Transverse colon (tissue), 4 donors: ENCODE results near the gene LTBP2. TPM values are rescaled to one million over a fixed set of nuclear protein-coding genes. Genes with fewer than 3 reads are reported as not detected.

ENCODE experiments used
- DNase-seq: peaks from one replicate; pipeline ENCODE4 v3.0.0-alpha.2; 2019
- H3K27ac ChIP-seq, 4 donors: fragments of 200-600 bp; sonication (generic); 2 replicates each; pipeline ENCODE4 v1.5.1; 2016 to 2018; ENCODE audit warnings: inconsistent platforms in 4 of 4
- H3K27me3 ChIP-seq: fragments of 200-600 bp; sonication (generic); 2 replicates; pipeline ENCODE4 v1.5.1; 2017; ENCODE audit warnings: inconsistent platforms
- H3K36me3 ChIP-seq, 4 donors: fragments of 200-600 bp; sonication (generic); 2 replicates each; pipeline ENCODE4 v1.5.1; 2017 to 2019; ENCODE audit warnings: inconsistent platforms in 4 of 4
- H3K4me1 ChIP-seq, 4 donors: fragments of 200-600 bp; sonication (generic); 2 replicates each; pipeline ENCODE4 v1.5.1; 2017 to 2020; ENCODE audit warnings: inconsistent platforms in 4 of 4
- H3K4me3 ChIP-seq, 4 donors: fragments of 200-600 bp; sonication (generic); 1 replicate in 1 of 4; 2 replicates in 3 of 4; pipeline versions ENCODE4 v1.5.1 to v1.6.1; 2017 to 2019; ENCODE audit warnings: inconsistent platforms in 4 of 4
- H3K9me3 ChIP-seq, 2 donors: fragments of 200-600 bp; sonication (generic); 2 replicates each; pipeline ENCODE4 v1.5.1; 2017 to 2019; ENCODE audit warnings: inconsistent platforms in 2 of 2
- CTCF ChIP-seq, 5 experiments: fragments of 200-600 bp in 3 of 5; fragments of 450-650 bp in 2 of 5; sonication (generic) in 3 of 5; IDR thresholded peaks; 1 replicate in 2 of 5; 2 replicates in 3 of 5; pipeline ENCODE4 v1.5.1; 2016 to 2017; ENCODE audit warnings: antibody characterized with exemption in 5 of 5, inconsistent platforms in 3 of 5, mild to moderate bottlenecking in 2 of 5, moderate library complexity in 1 of 5
- EP300 ChIP-seq: sonication (generic); formaldehyde crosslinking; IDR thresholded peaks from one replicate; pipeline ENCODE4 v1.6.1; 2017; ENCODE audit warnings: antibody characterized with exemption, low read depth
- POLR2A ChIP-seq: fragments of 450-650 bp; IDR thresholded peaks from one replicate; pipeline ENCODE4 v1.6.1; 2016; ENCODE audit warnings: antibody characterized with exemption, mild to moderate bottlenecking, moderate library complexity
- POLR2AphosphoS5 ChIP-seq, 3 donors: sonication (generic); formaldehyde crosslinking; IDR thresholded peaks; one replicate each; pipeline ENCODE4 v1.6.1; 2016; ENCODE audit warnings: antibody characterized with exemption in 3 of 3
- WGBS, 2 donors: methylation state at CpG; one replicate each; pipeline ENCODE4 v1.1.5; 2018; ENCODE audit warnings: low coverage in 1 of 2; 5-methylcytosine and 5-hydroxymethylcytosine counted together
- in situ Hi-C, 4 donors: fragments of 200-750 bp; cut with MboI; loops; one replicate each; pipeline versions ENCODE4 v1.15.0 to v1.15.1; 2017; ENCODE audit warnings: low sequenced_read_pairs in 3 of 4, low pct_ligation_motif_present in 1 of 4, low pct_unique_long_range_greater_than_20kb in 1 of 4
- intact Hi-C: fragments of 100-400 bp; cut with DNase I; formaldehyde crosslinking; loops from one replicate; pipeline ENCODE4 v1.15.1; 2023; ENCODE audit warnings: low total_unique reads
- total RNA-seq, 4 donors: library from RNA; depleted of rRNA; stranded (reverse); fragments of >200 nt; gene quantifications; one replicate each; pipeline ENCODE4 v1.1.0, GENCODE V29; 2016

LTBP2 gene
- total RNA-seq, 4 donors from 2014 or later: 9.7 to 15.3 (median 11.9) TPM

- H3K27me3 ChIP-seq: no peaks in the 10 kb centered on the region
- in situ Hi-C loops: no loop called here
- TF ChIP-seq EP300 (no peak), POLR2AphosphoS5 (IDR thresholded peaks at IDR 0.05) (no peak), POLR2A (no peak)
- peak overlapping the region in 3 of 4 donors; percentile 6 to 26 (median 11) for H3K27ac ChIP-seq
- H3K4me1 ChIP-seq: peaks cover 0 to 17% (median 3%) of the 10 kb centered on the region in 4 donors
- H3K4me3 ChIP-seq: no peak overlapping the region
- intact Hi-C loops: no loop called here
- no peak for DNase-seq
- H3K36me3 ChIP-seq: no peaks in the 10 kb centered on the region
- WGBS, 2 donors: 63 to 65% methylated on average over 3 of the region's 3 CpGs
- no peaks in the 10 kb centered on the region for H3K9me3 ChIP-seq
These were observed 48.4 kb downstream of the LTBP2 start for GRCh38 chr14:74563586-74564159.

GRCh38 chr14:74563233-74563585 is 48.8 kb downstream of the LTBP2 start:
- TF ChIP-seq POLR2A: no peak
- TF ChIP-seq EP300: no peak
- TF ChIP-seq POLR2AphosphoS5 (IDR thresholded peaks at IDR 0.05): no peak
- no peak for TF ChIP-seq CTCF (IDR thresholded peaks at IDR 0.05)
- no peaks in the 10 kb centered on the region for H3K36me3 ChIP-seq
- no peak for DNase-seq
- no peaks in the 10 kb centered on the region for H3K9me3 ChIP-seq
- H3K4me1 ChIP-seq: peaks cover 0 to 17% (median 3%) of the 10 kb centered on the region in 4 donors
- intact Hi-C loops: no loop called here
- H3K4me3 ChIP-seq: no peak overlapping the region
- in situ Hi-C loops: no loop called here
- WGBS, 2 donors: 51 to 59% methylated on average over 5 of the region's 5 CpGs
- no peaks in the 10 kb centered on the region for H3K27me3 ChIP-seq
- H3K27ac ChIP-seq: peak overlapping the region; percentile 6 to 37 (median 18)

- H3K9me3 ChIP-seq: no peaks in the 10 kb centered on the region
- DNase-seq: no peak
- H3K27ac ChIP-seq: peak overlapping the region; percentile 6 to 37 (median 18)
- no peak overlapping the region for H3K4me3 ChIP-seq
- intact Hi-C loops (no loop called here), in situ Hi-C loops (no loop called here)
- 52 to 60% methylated on average over 1 to 3 of the region's 3 CpGs for WGBS, 2 donors
- no peaks in the 10 kb centered on the region for H3K27me3 ChIP-seq
- no peaks in the 10 kb centered on the region for H3K36me3 ChIP-seq
- peaks cover 0 to 17% (median 3%) of the 10 kb centered on the region in 4 donors for H3K4me1 ChIP-seq
- TF ChIP-seq POLR2AphosphoS5 (IDR thresholded peaks at IDR 0.05): peak in 1 of 3 donors; percentile 9
- no peak for TF ChIP-seq EP300
These were observed 49.4 kb downstream of the LTBP2 start for GRCh38 chr14:74562515-74563232.

- Histone ChIP-seq H3K9me3 (no peaks in the 10 kb centered on the region), H3K27me3 (no peaks in the 10 kb centered on the region), H3K27ac (no peak overlapping the region), H3K4me1 (peaks cover 0 to 11% (median 2%) of the 10 kb centered on the region in 4 donors), H3K36me3 (no peaks in the 10 kb centered on the region), H3K4me3 (no peak overlapping the region)
- 70 to 89% methylated on average over 1 of the region's 1 CpG for WGBS, 2 donors
- in situ Hi-C loops: no loop called here
- TF ChIP-seq POLR2AphosphoS5 (IDR thresholded peaks at IDR 0.05) (no peak), POLR2A (no peak), CTCF (IDR thresholded peaks at IDR 0.05) (no peak), EP300 (no peak)
- DNase-seq: no peak
- intact Hi-C loops: no loop called here
These were observed 53.4 kb downstream of the LTBP2 start for GRCh38 chr14:74558655-74559054.

- Histone ChIP-seq H3K36me3 (no peaks in the 10 kb centered on the region), H3K9me3 (no peaks in the 10 kb centered on the region), H3K27me3 (no peaks in the 10 kb centered on the region), H3K4me1 (peaks cover 0 to 5% (median under 1%) of the 10 kb centered on the region in 4 donors), H3K27ac (no peak overlapping the region), H3K4me3 (no peak overlapping the region)
- TF ChIP-seq EP300: no peak
- no peak for TF ChIP-seq POLR2A
- no peak for TF ChIP-seq CTCF (IDR thresholded peaks at IDR 0.05)
- TF ChIP-seq POLR2AphosphoS5 (IDR thresholded peaks at IDR 0.05): no peak
- DNase-seq: no peak
- 83% methylated on average over 5 of the region's 5 CpGs; no CpG with 5 or more reads in 1 of the 2 donors for WGBS, 2 donors
- intact Hi-C loops (no loop called here), in situ Hi-C loops (no loop called here)
These were observed 54.3 kb downstream of the LTBP2 start for GRCh38 chr14:74557691-74558090.
